ENCODE data around the gene TTC39B.

The TTC39B gene

DNA sequence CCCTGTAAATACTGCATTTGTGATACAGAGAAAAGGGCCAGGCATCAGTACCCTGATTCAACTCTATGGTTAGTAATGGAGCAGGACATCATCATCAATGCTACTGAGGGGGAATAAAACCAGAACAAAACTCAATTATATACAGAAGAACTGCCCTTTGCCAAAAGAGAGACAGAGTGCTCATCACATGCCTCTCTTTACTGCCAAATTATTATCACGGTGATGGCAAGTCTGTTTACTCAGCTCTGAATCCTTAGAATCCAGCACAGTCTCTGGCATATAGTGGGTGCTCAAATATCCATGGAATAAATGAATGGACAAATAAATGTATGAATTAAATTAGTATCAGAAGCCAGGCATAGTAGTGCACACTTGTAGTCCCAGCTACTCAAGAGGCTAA, 130.2 kb downstream of the TTC39B start:
- no peak for DNase-seq (ENCODE audit: low spot score)

DNA sequence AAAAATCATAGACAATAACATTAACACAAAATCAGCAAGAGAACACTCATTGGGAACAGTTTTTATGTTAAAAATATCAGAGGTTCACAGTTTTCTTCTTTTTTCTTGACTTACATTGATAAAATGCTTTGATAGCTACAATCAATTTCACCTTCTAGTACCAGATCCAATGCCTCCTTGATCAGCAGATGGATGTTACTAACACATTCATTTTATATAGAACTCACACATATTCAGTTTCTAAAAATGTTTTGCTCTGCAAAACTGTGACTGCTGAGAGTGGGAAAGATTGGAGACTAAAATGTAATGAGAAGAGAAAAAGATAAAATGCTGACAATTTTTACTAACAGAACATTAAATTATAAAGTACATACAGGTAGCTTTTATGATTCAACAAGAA, 143.1 kb downstream of the TTC39B start:
- no peak for DNase-seq (ENCODE audit: low spot score)

DNA sequence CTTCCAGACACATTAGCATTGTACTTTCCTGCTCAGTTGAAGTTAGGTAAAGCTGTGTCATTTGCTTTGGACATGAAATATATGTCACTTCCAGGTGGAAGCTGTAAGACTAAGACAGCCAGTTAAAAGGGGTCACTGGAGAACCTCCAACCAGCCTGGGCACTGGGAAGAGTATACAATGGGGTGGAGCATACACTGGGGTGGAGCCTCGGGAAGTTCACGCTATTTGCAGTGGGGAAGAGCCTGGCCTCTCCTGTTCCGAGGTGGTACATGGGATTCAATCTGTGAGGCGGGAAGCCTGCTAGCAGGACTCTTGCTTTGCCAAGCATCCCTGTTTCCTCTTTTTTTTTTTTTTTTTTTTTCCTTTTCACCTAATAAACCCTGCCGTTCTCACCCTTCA, 145.3 kb downstream of the TTC39B start:
- no peak for DNase-seq (ENCODE audit: low spot score)

DNA sequence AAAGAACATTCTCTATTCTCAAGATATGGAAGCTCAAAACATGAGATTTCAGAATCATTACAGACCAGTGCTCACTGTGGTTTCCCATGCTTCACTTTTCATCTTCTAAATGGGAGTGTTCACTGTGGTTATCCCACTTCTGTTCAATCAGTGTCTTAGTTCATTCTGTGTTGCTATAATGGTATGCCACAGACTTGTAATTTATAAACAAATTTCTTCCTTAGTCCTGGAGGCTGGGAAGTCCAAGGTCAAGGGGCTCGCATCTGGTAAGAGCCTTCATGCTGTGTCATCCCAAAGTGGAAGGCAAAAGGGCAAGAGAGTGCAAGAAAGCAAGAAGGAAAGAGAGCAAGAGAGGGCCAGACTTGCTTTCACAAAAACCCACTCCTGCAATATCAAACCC, 146.3 kb downstream of the TTC39B start:
- no peak for DNase-seq (ENCODE audit: low spot score)

DNA sequence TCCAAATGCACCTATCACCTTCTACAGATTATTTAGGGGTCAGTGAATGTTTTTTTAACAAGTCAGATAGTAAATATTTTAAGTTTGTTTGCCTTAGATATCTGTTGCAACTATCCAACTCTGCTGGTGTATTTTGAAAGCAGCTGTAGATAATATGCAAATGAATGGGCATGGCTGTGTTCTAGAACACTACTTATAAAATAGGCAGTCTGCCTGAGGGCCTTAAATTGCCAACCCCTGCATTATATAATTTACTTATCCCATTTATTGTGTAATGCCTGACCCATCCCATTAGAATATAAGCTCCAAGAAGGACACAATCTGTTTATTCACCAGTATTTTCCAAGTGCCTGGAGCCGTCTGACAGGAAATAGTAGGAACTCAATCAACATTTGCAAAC, 149.0 kb downstream of the TTC39B start:
- DNase-seq (ENCODE audit: low spot score), result no peak

DNA sequence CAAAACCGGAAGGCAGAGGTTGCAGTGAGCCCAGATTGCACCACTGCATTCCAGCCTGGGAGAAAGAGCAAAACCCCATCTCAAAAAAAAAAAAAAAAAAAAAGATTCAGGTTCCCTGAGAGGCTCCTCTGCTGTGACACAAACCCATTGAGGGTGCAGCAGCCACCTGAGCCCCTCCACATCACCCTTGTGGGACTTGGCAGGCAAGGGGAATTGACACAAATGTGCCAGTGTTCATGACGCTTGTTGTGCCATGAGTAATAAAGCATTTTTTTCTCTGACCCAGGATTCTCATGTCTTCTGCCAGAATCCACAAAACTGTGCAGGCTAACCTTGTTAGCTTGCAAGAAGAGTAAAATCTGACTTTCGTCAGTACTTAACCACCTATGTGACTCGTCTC, 149.6 kb downstream of the TTC39B start:
- no peak for DNase-seq (ENCODE audit: low spot score)

DNA sequence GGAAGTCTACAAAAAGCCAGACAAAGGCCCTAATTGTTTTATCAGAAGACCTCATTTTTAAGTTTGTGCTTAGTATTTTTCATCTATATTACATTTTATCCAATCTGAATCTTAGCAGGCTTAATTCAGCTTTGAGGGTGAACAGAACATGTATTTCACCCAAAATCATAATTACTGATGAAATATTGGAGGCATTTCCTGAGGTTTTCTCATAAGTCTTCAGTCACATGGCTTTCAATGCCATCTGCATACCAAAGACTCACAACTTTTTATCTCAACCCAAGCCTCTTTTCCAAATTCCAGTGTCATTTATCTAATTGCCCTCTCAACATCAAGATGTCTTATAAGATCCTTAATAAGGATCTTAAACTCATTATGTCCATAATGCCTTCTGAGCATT, 150.8 kb downstream of the TTC39B start:
- DNase-seq (ENCODE audit: low spot score), result no peak

DNA sequence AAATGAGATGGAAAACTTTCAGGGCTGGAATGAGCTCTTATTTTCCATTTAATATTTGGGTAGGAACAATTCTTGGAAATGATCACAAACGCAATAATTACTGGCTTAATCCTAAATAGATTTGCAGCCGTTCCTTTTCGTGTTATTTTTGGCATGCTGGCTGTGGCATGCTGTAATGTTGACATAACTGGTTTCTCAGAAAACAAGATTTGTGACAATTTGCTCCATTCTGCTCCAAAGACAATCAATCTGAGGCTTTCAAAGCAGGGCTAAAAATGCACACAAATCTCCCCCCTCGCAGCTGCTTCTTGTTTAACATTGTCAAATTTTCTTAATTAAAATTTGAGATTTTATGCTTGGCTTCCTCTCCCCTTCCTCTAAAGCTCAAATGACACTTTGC, 151.2 kb downstream of the TTC39B start:
- DNase-seq (ENCODE audit: low spot score), result no peak

DNA sequence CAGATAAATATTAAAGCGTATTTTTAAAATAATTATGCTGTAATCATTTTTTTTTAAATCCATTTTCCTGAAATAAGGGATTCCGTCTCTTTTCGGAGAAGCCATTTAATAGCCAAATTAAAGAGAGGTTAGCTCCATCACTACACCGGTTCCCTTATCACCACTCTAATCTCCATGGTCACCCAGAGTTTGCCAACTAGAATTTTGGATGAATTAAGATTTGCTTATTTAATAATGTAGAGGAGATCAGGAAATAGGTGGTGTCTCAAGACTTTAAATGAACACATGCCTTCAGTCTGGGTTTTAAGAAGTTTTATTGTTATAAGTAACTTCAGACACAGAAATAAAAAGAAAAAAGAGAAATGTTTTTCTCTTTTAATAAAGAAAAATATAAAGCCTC, 151.7 kb downstream of the TTC39B start:
- no peak for DNase-seq (ENCODE audit: low spot score)

DNA sequence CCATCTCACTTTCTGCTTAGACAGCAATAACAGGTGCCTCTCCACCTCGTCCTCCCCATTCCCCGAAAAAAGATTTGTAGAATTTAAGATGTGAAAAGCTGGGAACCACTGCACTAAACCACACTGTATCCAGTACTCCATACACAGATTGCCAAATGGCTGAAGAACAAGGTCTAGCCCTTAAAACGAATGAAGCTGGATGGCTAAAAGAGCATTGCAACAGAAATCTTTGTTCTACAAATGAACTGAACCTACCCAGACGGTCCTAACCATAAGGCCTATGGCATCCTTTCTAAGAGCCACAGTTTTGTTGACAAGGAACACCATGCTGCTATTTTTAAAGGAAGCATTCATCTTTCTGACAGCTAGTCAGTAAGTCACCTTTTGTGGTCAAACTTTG, 152.3 kb downstream of the TTC39B start:
- no peak for DNase-seq (ENCODE audit: low spot score)

DNA sequence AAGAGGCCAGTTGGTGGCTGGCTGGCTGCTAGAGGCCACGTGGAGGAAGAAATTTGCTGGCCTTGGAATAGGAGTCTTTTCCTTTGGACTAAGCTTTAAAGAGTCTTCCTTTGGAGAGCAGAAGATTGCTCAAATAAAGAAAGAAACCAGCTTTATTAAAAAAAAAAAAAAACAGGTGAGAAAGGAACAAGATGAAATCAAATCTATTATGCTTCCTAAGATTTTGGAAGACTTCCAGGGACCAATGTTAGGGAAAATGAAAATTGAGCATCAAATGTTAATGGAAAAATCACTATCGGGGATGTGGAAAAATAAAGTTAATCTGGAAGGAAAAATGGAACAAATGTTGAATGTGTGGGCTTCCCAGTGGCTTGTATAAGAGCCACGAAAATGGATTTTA, 153.1 kb downstream of the TTC39B start:
- DNase-seq (ENCODE audit: low spot score), result no peak

DNA sequence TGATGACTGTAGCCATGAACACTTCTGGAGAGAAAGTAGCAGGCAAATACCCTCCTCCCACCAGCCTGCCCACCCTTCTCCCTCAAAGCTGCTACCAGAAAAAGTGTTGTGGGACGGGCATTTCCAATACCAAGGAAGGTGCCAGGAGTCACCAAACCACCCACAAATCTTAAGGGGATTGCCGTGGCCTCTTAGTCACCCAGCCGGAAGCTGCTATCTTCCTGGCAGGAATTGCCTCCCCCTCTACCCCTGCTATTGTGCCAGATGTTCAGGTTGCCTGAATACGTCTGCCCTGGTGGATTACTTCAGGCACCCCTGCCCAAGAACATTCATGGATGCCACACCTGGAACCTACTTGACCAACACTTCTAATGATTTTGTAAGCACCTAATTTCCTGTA, 156.1 kb downstream of the TTC39B start:
- DNase-seq (ENCODE audit: low spot score), result no peak

DNA sequence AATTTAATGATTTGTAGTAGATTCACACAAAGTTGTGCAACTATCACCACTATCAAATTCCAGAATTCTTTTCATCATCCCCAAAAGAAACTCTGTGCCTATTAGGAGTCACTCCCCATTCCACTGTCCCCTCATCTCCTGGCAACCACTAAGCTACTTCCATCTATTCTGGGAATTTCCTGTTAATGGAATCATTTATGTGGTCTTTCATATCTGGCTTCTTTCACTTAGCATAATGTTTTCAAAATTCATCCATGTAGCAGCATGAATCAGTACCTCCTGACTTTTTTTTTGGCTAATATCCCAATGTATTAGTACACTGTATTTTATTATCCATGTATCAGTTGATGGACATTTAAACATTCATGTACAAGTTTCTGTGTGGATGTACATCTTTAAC, 157.6 kb downstream of the TTC39B start:
- no peak for DNase-seq (ENCODE audit: low spot score)

DNA sequence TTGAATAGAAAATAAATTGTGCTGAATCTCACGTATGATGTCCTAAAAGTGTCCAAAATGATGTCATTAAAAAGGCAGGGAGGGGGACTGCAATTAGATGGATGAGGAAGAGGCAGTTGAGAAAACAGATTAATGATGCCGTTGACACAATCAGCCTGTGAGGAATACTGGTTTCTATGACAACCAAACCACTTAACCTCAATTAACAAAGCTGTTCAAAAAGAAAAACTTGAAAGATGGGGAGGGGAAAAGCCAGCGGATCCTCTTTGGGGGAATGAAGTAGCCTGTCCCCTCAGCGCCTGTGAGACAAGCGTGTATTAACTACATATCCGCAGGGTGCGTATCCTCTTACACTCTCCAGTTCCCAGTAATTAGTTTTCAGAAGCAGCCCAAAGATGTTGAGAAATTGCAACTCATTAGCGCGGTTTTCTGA, 160.7 kb downstream of the TTC39B start:
- DNase-seq (ENCODE audit: low spot score), result no peak

DNA sequence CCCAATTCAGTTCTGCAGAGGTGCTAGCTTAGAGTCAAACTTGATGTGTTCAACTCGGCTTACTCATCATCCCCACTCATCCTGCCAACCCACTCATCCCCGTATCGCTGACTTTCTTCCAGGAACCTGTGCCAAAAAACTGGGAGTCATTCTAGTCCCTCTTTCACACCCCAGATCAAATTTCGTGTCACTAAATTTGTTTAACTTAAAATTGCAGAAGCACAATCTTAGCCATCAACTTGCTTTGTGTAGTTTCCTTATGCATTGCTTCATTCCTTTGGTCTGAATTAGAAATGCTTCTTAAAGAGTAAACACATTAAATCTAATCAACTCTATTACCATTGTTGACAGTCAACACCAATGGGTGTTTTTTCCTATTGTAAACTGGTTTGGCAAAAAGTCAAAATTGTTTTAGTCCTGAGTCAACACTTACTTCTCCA, 162.4 kb downstream of the TTC39B start:
- DNase-seq (ENCODE audit: low spot score), result peak; percentile 32

DNA sequence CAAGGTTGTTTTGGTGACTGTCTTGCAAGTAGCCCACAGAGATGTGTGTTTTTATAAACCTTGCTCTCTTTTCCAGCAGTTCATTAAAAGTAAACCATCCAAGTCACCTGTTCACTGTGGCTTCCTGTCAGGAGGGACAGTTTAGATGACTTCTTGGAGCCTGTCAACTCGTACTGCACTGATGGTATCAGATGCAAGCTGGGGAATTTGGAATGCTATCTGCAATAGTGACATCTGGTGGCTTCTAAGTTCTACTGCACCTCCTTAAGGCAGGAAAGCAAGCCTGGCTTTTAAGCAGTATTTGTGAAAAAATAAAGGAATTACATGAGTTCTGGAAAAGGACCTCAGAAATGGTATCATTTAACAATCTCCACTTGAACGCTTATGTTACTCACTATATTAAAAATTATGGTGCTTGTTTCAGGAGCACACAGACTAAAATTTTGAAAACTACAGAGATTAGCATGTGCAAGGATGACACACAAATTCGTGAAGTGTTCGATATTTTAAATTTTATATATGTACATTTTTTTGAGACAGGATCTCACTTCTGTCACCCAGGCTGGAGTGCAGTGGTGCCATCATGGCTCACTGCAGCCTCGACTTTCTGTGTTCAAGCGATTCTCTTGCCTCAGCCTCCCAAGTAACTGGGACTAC, 164.0 kb downstream of the TTC39B start:
- peak; percentile 77 for DNase-seq (ENCODE audit: low spot score)

DNA sequence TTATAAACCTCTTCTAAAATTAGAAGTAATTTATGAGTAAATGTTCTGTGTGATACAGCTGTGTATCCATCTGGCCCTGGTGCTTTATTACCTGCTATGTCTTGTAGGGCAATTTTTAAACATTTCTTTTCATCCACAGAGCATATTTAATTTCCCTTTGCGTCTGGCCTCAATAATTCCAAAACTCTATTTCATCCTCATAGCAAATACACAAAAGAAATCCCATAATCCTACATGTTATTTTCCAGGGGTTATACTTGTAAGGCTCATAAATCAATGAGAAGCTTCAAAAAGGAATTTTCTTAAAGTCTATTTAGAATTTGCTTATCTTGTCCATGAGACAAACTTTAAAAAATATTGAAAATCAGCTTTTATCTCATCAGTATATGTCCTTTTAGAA, 167.0 kb downstream of the TTC39B start:
- DNase-seq (ENCODE audit: low spot score), result no peak

DNA sequence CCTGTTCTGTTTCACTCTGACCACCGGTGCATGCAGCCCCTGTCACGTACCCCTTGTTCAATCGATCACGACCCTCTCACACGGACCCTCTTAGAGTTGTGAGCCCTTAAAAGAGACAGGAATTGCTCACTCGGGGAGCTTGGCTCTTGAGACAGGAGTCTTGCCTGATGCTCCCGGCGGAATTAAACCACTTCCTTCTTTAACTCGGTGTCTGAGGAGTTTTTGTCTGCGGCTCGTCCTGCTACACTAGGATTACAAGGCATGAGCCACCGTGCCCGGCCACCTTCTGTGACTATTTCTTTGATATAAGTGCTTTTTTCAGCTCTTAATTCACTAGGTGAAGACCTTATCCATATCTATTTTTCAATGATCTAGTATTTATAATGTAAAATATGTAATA, 167.5 kb downstream of the TTC39B start:
- no peak for DNase-seq (ENCODE audit: low spot score)

DNA sequence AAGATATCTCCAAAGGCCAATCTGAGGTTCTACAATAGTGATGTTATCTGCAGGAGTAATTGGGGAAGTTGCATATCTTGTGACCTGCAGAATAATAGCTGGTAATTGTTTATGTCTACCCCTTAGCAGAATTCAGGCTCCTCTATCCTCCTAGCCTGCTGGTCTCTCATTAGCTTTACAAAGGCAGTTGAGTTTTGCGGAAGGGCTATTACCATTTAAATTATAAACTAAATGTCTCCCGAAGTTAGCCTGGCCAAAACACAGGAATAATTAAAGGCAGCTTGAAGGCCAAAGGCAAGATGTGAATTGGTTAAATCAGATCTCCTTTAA, 168.7 kb downstream of the TTC39B start:
- DNase-seq (ENCODE audit: low spot score), result no peak

DNA sequence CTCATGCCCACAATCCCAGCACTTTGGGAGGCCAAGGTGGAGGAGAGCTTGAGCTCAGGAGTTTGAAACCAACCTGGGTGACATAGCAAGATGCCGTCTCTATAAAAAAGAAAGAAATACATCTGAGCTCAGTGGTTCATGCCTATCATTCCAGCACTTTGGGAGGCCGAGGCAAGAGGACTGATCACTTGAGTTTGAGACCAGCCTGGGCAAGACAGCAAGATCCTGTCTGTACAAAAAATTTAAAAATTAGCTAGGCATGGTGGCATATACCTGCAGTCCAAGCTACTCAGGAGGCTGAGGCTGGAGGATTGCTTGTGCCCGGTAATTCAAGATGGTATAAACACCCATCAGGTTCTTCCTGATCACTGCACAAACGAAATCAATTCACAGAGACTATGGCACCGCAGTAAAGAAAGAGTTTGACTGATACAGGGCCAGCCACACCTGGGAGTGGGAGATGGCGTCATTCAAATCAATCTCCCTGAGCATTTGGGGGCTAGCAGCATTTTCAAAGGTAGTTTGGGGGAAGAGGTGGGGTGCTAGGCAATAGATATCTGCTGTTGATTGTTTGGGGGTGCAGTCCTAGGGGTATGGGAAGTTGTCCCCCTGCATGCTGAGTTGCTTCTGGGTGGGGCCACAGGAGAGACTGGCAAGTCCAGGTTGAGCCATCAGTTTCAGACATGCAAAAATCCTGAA, 169.2 kb downstream of the TTC39B start:
- DNase-seq (ENCODE audit: low spot score), result no peak

DNA sequence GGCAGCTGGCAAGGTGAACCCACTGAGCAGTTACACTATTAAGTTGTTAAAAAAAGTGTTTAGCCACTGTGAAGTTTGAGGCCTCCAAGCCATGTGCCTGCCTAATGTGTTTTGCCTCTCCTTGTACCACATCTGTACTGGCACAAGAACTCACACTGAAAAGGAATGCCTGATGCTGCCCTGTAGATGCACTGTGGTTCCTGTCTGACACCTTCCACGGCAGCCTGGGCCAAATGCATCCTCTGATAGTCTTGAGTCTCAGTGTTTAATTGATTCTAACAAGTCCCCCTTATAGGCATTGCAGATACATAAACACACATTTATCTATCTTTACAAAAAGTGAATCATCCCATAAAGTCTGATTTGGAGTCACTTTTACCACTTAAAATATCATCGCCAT, 169.9 kb downstream of the TTC39B start:
- no peak for DNase-seq (ENCODE audit: low spot score)

DNA sequence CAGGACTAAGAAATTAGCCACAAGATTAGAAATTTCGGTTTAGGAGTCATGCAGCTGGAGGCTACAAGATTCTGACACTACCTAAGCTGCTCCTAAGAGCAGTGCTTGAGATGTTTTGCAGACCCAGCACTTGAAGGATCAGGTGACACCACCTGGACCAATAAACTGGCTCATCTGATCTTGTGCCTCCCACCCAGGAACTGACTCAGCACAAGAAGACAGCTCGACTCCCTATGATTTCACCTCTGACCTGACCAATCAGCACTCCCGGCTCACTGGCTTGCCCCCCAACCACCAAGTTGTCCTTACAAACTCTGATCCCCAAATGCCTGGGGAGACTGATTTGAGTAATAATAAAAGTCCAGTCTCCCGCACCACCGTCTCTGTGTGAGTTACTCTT, 170.4 kb downstream of the TTC39B start:
- no peak for DNase-seq (ENCODE audit: low spot score)

DNA sequence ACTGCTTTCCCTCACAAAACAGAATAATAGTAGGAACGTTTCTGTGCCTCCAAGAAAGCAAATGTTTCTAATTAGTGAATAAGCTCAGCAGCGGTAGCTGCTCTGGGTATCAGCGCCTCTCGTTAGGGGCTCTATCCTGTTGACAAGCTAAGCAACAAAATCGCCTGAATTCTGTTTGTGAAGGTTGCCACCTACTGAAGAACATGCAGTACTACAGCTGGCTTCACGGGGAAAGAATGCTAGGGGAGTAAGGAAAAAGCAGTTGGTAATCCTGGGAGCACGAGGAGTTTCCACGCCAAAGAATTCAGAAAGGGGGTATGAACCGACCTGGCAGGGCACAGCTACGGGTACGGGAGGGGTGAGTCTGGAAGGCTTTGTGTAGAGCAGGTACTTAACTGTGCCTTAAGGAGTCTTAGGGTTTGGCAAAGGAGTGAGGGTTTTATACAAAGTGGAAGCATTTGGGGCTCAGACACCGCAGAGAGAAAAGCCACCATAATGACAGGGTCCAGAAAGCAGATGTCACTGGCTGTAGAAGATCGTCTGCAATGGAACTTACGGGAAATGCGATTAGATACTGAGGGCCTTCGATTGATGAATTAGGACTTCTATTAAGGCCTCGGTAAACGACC, 171.7 kb downstream of the TTC39B start:
- DNase-seq (ENCODE audit: low spot score), result peak; percentile 80

DNA sequence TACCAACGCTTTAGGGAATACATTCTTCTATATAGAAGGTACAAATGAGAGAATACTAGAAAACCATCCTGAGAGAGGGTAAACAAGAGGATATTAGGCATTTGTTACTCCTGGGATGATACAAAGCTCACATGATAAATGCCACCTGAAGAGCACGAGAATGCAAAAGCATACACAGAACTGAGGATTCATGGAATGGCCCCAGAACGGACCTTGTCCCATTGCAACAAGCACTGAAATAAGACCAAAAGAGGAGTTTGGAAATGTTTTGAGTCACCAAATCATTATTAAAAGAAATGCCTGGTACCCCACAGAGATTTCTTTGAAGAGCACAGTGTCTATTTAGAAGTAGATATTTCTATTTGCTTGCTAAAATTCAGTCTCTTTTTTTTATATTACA, 173.5 kb downstream of the TTC39B start:
- no peak for DNase-seq (ENCODE audit: low spot score)

Data from AG20443 (cell line).